Stimulated activated CD4-positive, alpha-beta T cell treated with anti-CD3 and anti-CD28 coated beads, Interleukin-4, amount 100 ng/mL, for 48 hours (primary cell): ENCODE results near the gene RGS19.

ENCODE experiments used
- DNase-seq, 2 donors: peaks; one replicate each; pipeline ENCODE4 v3.0.0-alpha.2; 2020; ENCODE audit warnings: low read depth in 2 of 2

Gene RGS19

DNA sequence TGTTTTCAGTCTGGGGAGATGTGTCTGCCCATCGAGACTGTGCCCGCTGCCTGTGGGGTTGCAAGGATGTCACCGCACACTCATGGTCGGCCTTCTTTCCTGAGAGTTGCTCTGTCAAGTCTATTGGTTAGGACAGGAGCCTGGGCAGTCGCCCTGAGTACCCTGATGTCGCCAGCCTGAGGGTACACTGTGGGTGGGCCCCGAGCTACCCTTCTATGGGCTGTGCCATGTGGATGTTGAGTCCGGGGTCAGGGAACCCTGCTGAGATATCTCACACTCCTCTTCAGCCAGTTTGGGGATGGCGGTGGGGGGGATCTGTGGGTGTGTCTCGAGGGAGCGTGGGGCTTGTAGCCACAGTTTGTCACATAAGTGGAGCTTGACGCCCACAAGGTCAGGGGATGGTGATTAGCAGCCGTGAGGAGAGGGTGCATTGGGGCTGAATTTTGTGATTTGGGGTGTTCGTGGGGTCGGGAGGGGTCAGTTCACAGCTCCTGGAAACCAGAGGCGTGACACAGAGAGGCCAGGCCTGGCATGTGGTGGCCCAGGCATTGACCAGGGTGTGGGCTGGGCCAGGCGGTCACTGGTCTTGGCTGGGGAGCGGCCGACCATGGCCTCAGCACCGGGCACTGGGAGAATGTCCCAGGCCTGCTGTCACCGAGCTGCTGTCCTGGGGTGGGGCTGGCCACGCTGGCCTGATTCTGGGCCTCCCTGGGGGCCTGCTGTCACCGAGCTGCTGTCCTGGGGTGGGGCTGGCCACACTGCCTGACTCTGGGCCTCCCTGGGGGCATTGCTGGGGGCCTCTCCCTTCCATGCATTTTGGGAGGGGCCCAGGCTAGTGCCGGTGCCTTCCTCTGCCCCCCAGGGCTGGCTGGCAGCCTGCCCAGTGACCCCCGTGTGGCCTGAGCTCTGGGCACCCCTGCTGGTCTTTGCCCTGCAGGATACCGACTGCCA, 29.7 kb upstream of the RGS19 start:
- no peak for DNase-seq

DNA sequence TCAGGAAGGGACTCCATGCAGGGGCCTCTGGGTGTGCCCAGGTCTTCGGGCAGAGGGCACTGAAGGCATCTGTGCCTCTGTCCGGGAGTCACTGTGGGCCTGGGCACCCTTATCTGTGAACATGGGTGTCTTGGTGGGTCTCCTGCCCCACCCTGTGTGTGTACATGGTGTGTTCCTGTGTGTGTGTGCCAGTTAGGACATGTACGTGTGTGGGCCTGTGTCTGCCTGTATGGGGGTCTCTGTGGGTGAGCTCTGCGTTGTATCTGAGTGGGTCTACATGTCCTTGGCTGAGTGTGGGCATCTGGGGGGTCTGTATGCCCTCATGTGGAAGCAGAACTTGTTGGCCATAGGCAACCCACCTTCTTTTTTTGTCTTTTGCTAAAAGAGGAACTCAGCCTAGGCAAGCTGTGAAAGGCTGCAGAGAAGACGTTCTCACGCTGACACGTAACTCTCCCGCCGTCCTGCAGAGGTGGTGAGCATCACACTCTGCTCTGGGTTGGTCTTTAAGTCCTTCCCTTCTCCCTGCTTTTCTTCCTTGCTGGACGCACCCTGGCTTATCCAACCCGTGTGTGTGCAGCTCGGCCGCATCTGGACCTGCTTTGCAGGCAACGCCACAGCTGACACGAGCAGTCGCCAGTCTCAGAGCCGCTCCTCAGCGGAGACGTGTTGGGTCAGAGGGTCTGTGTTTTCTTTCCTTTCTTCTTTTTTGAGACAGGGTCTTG, 28.6 kb upstream of the RGS19 start:
- no peak for DNase-seq

GRCh38 chr20:64106981-64107735, 27.8 kb upstream of the RGS19 start, which contains the start of gene NPBWR2:
Gene NPBWR2 (minus strand): TSS chr20:64107565. CDS start chr20:64106831, 734 bp downstream.
- DNase-seq, result no peak

GRCh38 chr20:64106435-64106961, 27.2 kb upstream of the RGS19 start:
- DNase-seq, result no peak

DNA sequence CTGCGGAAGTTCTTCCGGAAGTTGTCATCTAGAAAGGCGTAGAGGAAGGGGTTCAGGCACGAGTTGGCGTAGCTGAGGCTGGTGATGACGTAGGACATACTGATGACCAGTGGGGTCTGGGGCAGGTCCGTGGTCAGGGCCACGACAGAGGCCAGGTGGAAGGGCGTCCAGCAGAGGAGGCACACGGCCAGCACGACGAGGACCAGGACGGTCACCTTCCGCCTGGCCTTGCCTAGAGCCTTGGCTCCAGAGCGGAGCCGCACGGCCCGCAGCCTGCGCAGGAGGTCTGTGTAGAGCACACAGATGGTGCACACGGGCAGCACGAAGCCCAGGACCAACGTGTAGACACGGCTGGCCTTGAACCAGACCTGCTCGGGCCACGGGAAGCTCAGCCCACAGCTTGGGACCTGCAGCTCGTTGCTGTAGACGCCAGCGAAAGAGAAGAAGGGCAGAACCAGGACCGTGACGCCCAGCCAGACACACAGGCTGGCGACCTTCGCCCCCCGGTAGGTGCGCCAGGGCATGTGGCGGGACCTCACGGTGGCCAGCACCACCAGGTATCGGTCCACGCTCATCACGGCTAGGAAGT, 26.6 kb upstream of the RGS19 start:
- no peak for DNase-seq

- no peak for DNase-seq
Observed at GRCh38 chr20:64104667-64105451, 25.5 kb upstream of the RGS19 start.

DNA sequence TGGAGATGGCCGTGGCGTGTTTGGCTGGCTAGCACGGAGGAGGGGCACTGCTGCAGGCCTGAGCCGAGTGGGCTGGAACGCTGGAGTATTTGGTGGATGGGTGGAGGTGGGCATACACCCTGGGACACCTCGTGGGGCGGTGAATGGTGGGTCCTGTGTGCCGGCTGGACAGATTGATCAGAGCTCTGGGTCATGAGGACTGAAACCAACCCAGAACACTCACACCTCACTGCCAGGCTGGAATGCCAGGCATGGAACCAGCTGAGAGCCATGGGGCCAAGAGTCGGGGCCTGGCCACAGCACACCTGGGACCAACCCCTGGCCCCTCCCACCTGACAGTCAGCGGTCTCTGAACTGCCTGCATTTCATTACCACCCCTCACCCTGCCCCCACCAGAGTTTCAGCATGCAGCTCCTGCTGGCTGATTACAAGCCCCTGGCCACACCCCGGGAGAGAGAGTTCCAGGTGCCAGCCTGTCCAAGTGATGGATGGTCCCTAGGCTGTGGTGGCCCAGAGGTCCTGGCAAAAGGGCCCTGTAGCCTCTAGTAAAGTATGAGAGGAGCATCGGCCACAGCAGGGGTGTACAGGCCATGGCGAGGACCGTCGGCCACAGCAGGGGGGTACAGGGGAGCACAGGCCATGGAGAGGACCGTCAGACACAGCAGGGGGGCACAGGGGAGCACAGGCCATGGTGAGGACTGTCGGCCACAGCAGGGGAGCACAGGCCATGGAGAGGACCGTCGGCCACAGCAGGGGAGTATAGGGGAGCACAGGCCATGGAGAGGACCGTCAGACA, 24.8 kb upstream of the RGS19 start:
- DNase-seq, result no peak

DNA sequence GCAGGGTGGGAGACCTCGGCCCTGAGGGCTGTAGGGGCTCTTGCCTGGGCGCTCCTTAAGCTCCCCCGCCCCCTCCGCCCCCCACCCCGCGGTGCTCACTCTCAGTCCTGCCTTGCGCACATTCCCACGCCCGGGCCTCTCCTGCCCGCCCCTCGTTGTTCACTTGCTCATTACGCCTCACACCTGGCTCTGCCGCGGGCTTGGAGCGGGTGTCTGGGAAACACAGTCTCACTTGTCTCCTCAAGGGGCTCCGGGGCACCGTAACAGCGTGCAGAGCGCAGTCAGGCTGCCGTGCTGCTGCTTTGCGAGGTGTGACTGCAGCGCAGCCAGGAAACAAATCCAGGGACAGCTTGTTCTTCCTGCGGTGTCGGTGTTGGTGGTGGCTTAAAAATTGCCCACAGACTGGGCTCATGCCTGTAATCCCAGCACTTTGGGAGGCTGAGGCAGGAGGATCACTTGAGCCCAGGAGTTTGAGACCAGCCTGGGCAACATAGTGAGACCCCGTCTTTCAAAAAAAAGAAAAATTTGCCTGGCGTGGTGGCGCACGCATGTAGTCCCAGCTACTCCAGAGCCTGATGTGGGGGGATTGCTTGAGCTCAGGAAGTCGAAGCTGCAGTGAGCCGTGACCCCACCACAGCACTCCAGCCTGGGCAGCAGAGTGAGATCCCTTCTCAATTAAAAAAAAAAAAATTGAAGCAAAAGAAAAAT, 23.5 kb upstream of the RGS19 start:
- DNase-seq, result no peak

DNA sequence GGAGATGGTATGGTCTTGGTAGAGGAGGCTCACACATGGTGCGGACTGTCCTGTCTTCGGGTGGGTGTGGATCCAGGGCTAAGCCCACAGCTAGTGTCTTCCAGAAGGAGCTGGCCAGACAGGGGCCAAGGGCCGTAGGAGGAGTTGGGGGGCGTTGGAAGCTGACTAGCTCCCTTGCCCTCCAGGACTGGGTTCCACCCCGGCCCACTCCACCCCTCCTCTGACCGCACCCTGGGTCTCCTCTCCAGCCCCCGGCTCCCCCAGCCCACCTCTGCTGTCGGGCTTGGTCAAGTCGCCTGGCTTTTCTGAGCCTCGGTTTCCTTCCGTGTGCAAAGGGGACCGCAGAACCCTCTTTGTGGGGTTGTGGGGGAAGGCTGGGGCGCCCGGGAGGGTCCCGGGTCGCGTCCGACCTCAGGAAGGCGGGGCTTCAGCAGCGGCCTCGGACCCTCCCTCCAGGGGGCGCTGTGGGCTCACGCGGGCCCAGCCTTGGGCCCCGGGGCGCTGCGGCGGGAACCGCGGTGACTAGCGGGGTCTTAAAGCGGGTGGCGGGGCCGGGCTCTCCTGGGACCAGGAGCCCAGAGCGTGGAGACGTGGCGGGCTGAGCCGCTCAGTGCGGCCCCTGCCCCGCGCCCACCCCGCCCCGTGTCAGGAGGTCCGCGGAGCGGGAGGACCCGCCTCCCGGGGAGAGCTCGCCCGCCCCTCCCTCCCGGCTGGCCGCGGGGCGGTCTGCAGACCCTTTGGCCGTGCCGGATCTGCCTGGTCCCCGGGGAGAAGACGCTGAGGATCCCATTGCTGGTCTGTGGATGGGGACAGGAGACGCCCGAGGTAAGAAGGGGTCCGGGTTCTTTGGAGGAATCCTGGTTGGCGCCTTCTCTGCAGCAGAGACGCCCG, 22.7 kb upstream of the RGS19 start:
- peak; percentile 60 to 74 for DNase-seq

- no peak for DNase-seq
Observed at GRCh38 chr20:64100946-64101688, 21.8 kb upstream of the RGS19 start.

GRCh38 chr20:64100566-64100888, 21.2 kb upstream of the RGS19 start:
- no peak for DNase-seq

GRCh38 chr20:64099880-64100565, 20.7 kb upstream of the RGS19 start:
- DNase-seq, result no peak

GRCh38 chr20:64099086-64099786, 19.9 kb upstream of the RGS19 start:
- no peak for DNase-seq

DNA sequence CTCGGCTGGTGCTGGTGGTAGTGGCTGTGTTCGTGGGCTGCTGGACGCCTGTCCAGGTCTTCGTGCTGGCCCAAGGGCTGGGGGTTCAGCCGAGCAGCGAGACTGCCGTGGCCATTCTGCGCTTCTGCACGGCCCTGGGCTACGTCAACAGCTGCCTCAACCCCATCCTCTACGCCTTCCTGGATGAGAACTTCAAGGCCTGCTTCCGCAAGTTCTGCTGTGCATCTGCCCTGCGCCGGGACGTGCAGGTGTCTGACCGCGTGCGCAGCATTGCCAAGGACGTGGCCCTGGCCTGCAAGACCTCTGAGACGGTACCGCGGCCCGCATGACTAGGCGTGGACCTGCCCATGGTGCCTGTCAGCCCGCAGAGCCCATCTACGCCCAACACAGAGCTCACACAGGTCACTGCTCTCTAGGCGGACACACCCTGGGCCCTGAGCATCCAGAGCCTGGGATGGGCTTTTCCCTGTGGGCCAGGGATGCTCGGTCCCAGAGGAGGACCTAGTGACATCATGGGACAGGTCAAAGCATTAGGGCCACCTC, 19.2 kb upstream of the RGS19 start:
- no peak for DNase-seq

- DNase-seq, result no peak
Observed at GRCh38 chr20:64096535-64096934, 17.2 kb upstream of the RGS19 start.

GRCh38 chr20:64095927-64096326, 16.6 kb upstream of the RGS19 start:
- no peak for DNase-seq
